Keratinocyte (primary cell): ENCODE results near the gene WWC1. TPM values are rescaled to one million over a fixed set of nuclear protein-coding genes. Genes with fewer than 3 reads are reported as not detected.

Experiments used
- DNase-seq: peaks from one replicate; pipeline ENCODE4 v3.0.0-alpha.2; 2011; ENCODE audit warnings: low read depth, missing footprints, low spot score
- FAIRE-seq: peaks from 2 replicates; lab custom pipeline; 2011; peaks lifted over from hg19 to GRCh38; lab: Jason Lieb, UNC
- H2AFZ ChIP-seq: 2 replicates; pipeline ENCODE4 v1.6.0; 2012; ENCODE audit warnings: low read length, control low read depth, inconsistent platforms; ENCODE audit not compliant: control insufficient read depth
- H3K27ac ChIP-seq: 2 replicates; pipeline ENCODE4 v1.5.1; 2011; ENCODE audit warnings: low read length; ENCODE audit not compliant: control insufficient read depth, insufficient read depth
- H3K27me3 ChIP-seq: 3 replicates; pipeline ENCODE4 v1.6.0; 2011; ENCODE audit warnings: low read length; ENCODE audit not compliant: control insufficient read depth, insufficient read depth; ENCODE audit errors: extremely low read depth
- H3K36me3 ChIP-seq, 2 experiments: 2 replicates in 1 of 2; 3 replicates in 1 of 2; pipeline ENCODE4 v1.5.1; 2011; ENCODE audit warnings: low read length in 2 of 2, mild to moderate bottlenecking in 1 of 2; ENCODE audit not compliant: control insufficient read depth in 2 of 2, insufficient read depth in 2 of 2; ENCODE audit errors: extremely low read depth in 1 of 2
- H3K4me1 ChIP-seq: 3 replicates; pipeline ENCODE4 v1.5.1; 2011; ENCODE audit warnings: low read length; ENCODE audit not compliant: control insufficient read depth, insufficient read depth; ENCODE audit errors: extremely low read depth
- H3K4me2 ChIP-seq: 3 replicates; pipeline ENCODE4 v1.6.0; 2011; ENCODE audit warnings: low read depth, low read length; ENCODE audit not compliant: control insufficient read depth, insufficient read depth; ENCODE audit errors: extremely low read depth
- H3K4me3 ChIP-seq, 3 experiments: fragments of 200-600 bp in 1 of 3; sonication (generic) in 1 of 3; 2 replicates in 2 of 3; 3 replicates in 1 of 3; pipeline ENCODE4 v1.5.1; 2011 to 2016; ENCODE audit warnings: low read length in 3 of 3, mild to moderate bottlenecking in 3 of 3, control low read depth in 2 of 3, inconsistent platforms in 1 of 3, low read depth in 1 of 3, mixed read lengths in 1 of 3, mixed run types in 1 of 3, moderate library complexity in 1 of 3; ENCODE audit not compliant: control insufficient read depth in 2 of 3, insufficient read depth in 2 of 3; ENCODE audit errors: extremely low read depth in 1 of 3
- H3K79me2 ChIP-seq: 2 replicates; pipeline ENCODE4 v1.6.0; 2012; ENCODE audit warnings: low read length; ENCODE audit not compliant: control insufficient read depth, insufficient read depth
- H3K9ac ChIP-seq: 3 replicates; pipeline ENCODE4 v1.6.0; 2011; ENCODE audit warnings: low read length; ENCODE audit not compliant: control insufficient read depth, insufficient read depth; ENCODE audit errors: extremely low read depth
- H3K9me1 ChIP-seq: 3 replicates; pipeline ENCODE4 v1.6.0; 2011; ENCODE audit warnings: low read length; ENCODE audit not compliant: control insufficient read depth, insufficient read depth; ENCODE audit errors: extremely low read depth
- H3K9me3 ChIP-seq: 2 replicates; pipeline ENCODE4 v1.5.1; 2012; ENCODE audit warnings: low read depth, low read length; ENCODE audit not compliant: control insufficient read depth
- H4K20me1 ChIP-seq: 3 replicates; pipeline ENCODE4 v1.6.0; 2011; ENCODE audit warnings: low read length; ENCODE audit not compliant: control insufficient read depth, insufficient read depth; ENCODE audit errors: extremely low read depth
- EZH2 ChIP-seq: IDR thresholded peaks from one replicate; pipeline ENCODE4 v1.6.1; 2012; ENCODE audit warnings: inconsistent platforms, mild to moderate bottlenecking, low read length, moderate library complexity
- dilution Hi-C: fragments of 300-500 bp; cut with MboI; formaldehyde crosslinking; loops from one replicate; pipeline ENCODE4 v1.7.0; 2020; ENCODE audit warnings: low sequenced_read_pairs; ENCODE audit not compliant: extremely low pct_ligation_motif_present
- polyA plus RNA-seq, 5 experiments: library from polyadenylated mRNA; depleted of rRNA in 3 of 5; stranded (reverse) in 3 of 5; stranded (forward) in 1 of 5; unstranded in 1 of 5; fragments of >200 nt; gene quantifications; 1 replicate in 1 of 5; 2 replicates in 3 of 5; 3 replicates in 1 of 5; pipeline versions ENCODE4 v1.2.1 to v1.2.3, GENCODE V29; 2011 to 2012; ENCODE audit warnings: missing spikeins in 2 of 5, low read depth in 1 of 5, low replicate concordance in 1 of 5
- TF ChIP-seq, protein P1 (sequence below), 3 experiments: IDR thresholded peaks in 1 of 3; conservative IDR thresholded peaks in 1 of 3; optimal IDR thresholded peaks in 1 of 3; 2 replicates in 2 of 3; 3 replicates in 1 of 3; pipeline versions ENCODE3 to v1.5.1; 2011; ENCODE audit warnings: low read length in 3 of 3, mild to moderate bottlenecking in 3 of 3, moderate library complexity in 2 of 3, control low read depth in 1 of 3, inconsistent platforms in 1 of 3; ENCODE audit not compliant: insufficient read depth in 2 of 3; ENCODE audit errors: extremely low read depth in 1 of 3

The WWC1 gene
- polyA plus RNA-seq, 1 donor (not counting 4 experiments of a cell fraction or from before 2014, with no cell fraction given): 19.8 TPM

DNA sequence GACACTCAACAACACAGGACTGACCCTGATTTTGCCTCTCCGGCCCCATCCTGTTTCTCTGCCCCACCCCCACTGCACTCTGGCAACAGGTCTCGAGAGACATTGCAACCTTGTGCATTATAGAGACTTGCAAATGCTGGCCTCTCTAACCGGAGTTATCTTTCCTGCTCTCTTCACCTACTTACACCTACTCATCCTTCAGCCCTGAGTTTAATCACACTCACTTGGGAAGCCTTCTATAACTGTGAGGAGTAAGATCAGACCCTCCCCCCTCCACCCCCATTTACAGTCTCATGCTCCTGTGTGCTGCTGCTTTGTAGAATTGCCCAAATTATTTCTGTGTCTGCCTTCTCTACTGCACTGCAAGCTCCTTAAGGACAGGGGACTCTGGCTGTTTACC is 42.8 kb downstream of the WWC1 start:
- H4K20me1 ChIP-seq: no peaks in the 10 kb centered on the region
- H3K79me2 ChIP-seq: peaks cover 71% of the 10 kb centered on the region
- H3K27me3 ChIP-seq: no peaks in the 10 kb centered on the region
- TF ChIP-seq, protein P1, sequence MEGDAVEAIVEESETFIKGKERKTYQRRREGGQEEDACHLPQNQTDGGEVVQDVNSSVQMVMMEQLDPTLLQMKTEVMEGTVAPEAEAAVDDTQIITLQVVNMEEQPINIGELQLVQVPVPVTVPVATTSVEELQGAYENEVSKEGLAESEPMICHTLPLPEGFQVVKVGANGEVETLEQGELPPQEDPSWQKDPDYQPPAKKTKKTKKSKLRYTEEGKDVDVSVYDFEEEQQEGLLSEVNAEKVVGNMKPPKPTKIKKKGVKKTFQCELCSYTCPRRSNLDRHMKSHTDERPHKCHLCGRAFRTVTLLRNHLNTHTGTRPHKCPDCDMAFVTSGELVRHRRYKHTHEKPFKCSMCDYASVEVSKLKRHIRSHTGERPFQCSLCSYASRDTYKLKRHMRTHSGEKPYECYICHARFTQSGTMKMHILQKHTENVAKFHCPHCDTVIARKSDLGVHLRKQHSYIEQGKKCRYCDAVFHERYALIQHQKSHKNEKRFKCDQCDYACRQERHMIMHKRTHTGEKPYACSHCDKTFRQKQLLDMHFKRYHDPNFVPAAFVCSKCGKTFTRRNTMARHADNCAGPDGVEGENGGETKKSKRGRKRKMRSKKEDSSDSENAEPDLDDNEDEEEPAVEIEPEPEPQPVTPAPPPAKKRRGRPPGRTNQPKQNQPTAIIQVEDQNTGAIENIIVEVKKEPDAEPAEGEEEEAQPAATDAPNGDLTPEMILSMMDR (optimal IDR thresholded peaks at IDR 0.05 in 1 of 3, IDR thresholded peaks at IDR 0.05 in 1 of 3, conservative IDR thresholded peaks at IDR 0.05 in 1 of 3; ENCODE audit: extremely low read depth in 1 of 3, insufficient read depth in 2 of 3, low read length in 3 of 3): no peak
- no peak for TF ChIP-seq EZH2
- DNase-seq (no peak), FAIRE-seq (no peak)
- H3K4me1 ChIP-seq: peaks cover 10% of the 10 kb centered on the region
- dilution Hi-C loops: no loop called here
- peaks cover 0 to 5% of the 10 kb centered on the region in 2 experiments for H3K36me3 ChIP-seq
- H3K4me2 ChIP-seq: no peak overlapping the region
- no peak overlapping the region for H3K27ac ChIP-seq
- H3K9ac ChIP-seq: no peak overlapping the region
- no peaks in the 10 kb centered on the region for H3K9me1 ChIP-seq
- no peak overlapping the region for H2AFZ ChIP-seq
- H3K4me3 ChIP-seq: no peak overlapping the region
- H3K9me3 ChIP-seq: no peaks in the 10 kb centered on the region

DNA sequence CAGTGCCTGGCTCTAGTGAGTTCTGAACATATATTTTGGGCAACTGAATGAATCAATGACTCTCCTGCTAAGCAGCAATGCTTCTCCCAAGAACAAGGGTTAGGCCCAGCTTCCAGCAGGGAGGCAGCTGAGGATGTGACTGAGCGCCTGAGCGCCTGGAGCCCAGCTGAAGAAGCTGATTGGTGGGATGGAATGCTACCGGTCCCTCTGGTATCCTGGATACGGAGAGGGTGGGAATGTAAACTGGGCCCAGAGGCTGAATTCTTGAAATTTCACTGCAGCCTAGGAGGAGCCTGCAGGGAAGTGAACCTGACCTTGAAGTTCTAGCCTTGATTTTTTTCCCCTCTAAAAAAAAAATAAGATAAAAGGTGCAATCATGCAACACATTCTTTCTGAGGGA is 43.2 kb downstream of the WWC1 start:
- Histone ChIP-seq H2AFZ (no peak overlapping the region), H3K4me1 (peaks cover 10% of the 10 kb centered on the region)
- no peak for FAIRE-seq

More for the DNA sequence above, 43.2 kb downstream of the WWC1 start:
- H3K9me1 ChIP-seq: no peaks in the 10 kb centered on the region
- H3K27ac ChIP-seq: no peak overlapping the region
- H3K4me2 ChIP-seq: no peak overlapping the region
- no peaks in the 10 kb centered on the region for H3K9me3 ChIP-seq
- TF ChIP-seq, protein P1 (optimal IDR thresholded peaks at IDR 0.05 in 1 of 3, IDR thresholded peaks at IDR 0.05 in 1 of 3, conservative IDR thresholded peaks at IDR 0.05 in 1 of 3; ENCODE audit: extremely low read depth in 1 of 3, insufficient read depth in 2 of 3, low read length in 3 of 3): no peak
- TF ChIP-seq EZH2: no peak
- H3K27me3 ChIP-seq: no peaks in the 10 kb centered on the region
- H3K79me2 ChIP-seq: peaks cover 70% of the 10 kb centered on the region
- H3K4me3 ChIP-seq: no peak overlapping the region
- no peak overlapping the region for H3K9ac ChIP-seq
- peaks cover 0 to 5% of the 10 kb centered on the region in 2 experiments for H3K36me3 ChIP-seq
- dilution Hi-C loops: no loop called here
- H4K20me1 ChIP-seq: no peaks in the 10 kb centered on the region
- DNase-seq: no peak
